SK-N-MC (cell line): ENCODE data around the gene PLN.

Experiments used
- EZH2 ChIP-seq: fragments of 200-600 bp; sonication (generic); IDR thresholded peaks from one replicate; pipeline ENCODE4 v1.6.1; 2017; ENCODE audit warnings: antibody characterized with exemption
- FOXP2 ChIP-seq: optimal IDR thresholded peaks from 2 replicates; pipeline ENCODE3; 2011; ENCODE audit warnings: mild to moderate bottlenecking, moderate library complexity; ENCODE audit not compliant: insufficient read depth; ENCODE audit errors: extremely low read length, control extremely low read depth
- POLR2AphosphoS5 ChIP-seq: IDR thresholded peaks from 2 replicates; pipeline ENCODE4 v1.6.1; 2012; ENCODE audit warnings: mild to moderate bottlenecking, low read depth, low read length, borderline replicate concordance

DNA sequence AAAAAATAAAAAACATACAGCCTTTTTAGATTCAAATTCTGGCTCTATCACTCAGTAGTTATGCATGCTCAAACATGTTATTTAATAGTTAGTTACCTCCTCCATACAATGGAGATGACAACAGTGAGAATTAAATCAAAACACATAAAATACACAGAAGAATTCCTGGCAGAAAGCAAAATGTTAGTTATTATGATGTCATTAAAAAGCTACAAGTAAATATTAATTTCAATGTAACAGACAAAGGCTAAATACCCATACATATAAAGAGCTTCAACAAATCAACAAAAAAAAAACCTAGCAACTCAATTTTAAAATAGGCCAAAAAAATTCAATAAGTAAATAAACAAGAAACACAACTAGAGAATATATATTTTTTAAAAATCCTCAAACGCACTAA, 21.4 kb downstream of the PLN start:
- no peak for TF ChIP-seq POLR2AphosphoS5
- TF ChIP-seq EZH2 = no peak
- TF ChIP-seq FOXP2 = no peak
